Coronary artery (tissue), 2 donors: ENCODE results near the gene DUS1L.

Source experiments
- DNase-seq: peaks from one replicate; pipeline ENCODE4 v3.0.0-alpha.2; 2017; ENCODE audit warnings: low spot score
- H3K27ac ChIP-seq, 2 donors: fragments of 200-600 bp; sonication (generic); one replicate each; pipeline ENCODE4 v1.5.1; 2016 to 2019
- H3K4me3 ChIP-seq: fragments of 200-600 bp; sonication (generic); 2 replicates; pipeline ENCODE4 v1.5.1; 2016; ENCODE audit warnings: mild to moderate bottlenecking, moderate library complexity
- TF ChIP-seq, protein P1 (sequence below): fragments of 200-600 bp; sonication (generic); IDR thresholded peaks from one replicate; pipeline ENCODE4 v1.5.1; 2019; ENCODE audit warnings: antibody characterized with exemption

DUS1L gene

DNA sequence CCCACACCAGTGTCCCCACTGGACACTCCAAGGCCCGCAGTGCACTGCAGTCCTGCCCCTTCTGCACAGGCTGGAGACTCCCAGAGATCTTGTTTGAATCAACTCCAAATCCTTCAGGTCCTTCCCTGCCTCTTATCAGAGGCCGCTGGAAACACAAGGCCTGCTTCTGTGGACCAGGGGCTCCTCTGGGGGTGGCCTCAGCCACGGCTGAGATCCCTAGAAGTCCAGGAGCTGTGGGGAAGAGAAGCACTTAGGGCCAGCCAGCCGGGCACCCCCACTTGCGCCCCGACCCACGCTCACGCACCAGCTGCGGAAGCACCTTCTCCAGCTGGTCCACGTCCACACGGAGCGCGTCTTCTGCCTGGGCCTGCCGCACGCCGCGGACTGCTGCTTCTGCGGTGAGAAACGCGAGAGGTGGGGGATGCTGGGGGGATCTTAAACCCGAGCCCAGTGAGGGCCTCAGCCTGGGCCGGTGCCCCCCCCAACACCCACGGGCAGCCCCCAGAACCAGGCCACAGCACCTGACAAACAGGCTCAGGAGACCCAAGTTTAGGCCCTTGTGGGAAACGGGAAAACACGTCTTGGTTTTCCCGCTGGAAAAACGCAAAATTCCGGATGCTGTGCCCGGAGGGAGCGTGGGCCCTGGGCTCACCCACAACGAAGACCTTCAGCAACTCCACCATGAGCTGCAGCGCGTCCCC lies 46.5 kb downstream of the DUS1L start:
- DNase-seq: no peak
- Histone ChIP-seq H3K27ac (no peak overlapping the region), H3K4me3 (no peak overlapping the region)
- TF ChIP-seq, protein P1, sequence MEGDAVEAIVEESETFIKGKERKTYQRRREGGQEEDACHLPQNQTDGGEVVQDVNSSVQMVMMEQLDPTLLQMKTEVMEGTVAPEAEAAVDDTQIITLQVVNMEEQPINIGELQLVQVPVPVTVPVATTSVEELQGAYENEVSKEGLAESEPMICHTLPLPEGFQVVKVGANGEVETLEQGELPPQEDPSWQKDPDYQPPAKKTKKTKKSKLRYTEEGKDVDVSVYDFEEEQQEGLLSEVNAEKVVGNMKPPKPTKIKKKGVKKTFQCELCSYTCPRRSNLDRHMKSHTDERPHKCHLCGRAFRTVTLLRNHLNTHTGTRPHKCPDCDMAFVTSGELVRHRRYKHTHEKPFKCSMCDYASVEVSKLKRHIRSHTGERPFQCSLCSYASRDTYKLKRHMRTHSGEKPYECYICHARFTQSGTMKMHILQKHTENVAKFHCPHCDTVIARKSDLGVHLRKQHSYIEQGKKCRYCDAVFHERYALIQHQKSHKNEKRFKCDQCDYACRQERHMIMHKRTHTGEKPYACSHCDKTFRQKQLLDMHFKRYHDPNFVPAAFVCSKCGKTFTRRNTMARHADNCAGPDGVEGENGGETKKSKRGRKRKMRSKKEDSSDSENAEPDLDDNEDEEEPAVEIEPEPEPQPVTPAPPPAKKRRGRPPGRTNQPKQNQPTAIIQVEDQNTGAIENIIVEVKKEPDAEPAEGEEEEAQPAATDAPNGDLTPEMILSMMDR: no peak

DNA sequence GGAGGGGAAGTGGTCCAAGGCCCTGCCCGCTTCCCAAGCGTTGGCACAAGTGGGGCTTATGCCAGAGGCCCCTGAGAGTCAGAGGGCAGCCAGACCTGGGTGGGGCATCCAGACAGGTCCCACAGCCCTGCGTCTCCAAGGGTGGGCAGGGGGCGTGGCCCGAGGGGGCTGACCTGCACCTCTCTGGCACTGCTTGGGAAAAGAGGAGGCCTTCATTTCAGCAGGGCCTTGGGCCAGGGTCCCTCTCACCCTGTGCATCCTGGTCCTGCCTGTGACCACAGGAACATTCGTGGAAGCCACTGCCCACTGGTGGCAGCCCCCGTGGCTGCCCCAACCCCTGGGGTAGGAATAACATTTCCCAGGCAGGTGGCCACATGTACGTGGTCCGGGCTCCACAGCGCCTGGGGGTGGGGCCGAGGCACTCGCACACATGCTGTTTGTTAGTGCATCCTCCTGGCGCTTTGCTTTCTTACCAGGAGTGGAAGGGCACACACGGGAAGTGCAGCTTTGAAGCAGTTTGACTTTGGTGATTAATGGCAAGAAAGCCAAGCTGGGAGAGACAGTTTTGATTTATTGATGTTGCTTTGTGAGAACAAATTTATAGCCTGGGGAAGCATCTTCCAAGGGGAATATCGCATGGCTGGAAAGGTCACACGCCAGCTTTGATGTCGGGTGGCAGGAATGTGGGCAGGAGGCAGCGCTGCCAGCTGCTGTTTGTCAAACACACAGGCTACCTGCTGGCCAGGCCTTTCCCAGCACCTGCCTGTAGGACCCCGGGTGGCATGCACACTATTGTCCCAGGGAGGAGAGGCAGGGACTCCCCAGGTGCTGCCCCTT lies 47.2 kb downstream of the DUS1L start:
- TF ChIP-seq, protein P1: no peak

DNA sequence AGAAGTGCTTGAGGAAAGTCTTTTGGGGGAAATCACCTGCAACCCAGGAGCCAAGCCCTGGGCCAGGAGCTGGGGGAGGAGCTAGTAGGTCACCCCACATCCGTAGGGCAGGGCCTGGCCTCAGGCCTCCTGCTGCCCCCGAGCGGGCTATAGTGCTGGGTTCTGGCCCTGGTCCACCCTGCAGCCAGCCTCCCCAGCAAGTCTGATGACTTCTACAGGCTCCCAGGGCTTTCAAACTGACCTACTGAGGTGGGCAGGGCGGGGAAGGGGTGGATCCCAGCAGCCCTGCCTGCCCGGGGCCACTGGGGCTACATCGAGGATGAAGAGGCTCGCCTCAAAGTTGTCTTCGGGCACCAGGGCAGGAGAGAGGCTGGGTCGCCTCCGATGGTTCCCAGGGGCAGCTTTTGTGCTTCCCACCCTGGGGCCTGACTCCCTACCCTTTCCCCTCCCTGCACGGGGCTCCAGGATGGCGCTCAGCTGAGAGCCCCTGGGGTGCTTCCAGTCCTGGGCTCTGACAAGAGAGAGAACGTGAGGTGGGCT lies 47.9 kb downstream of the DUS1L start:
- Histone ChIP-seq H3K27ac (no peak overlapping the region), H3K4me3 (no peak overlapping the region)
- TF ChIP-seq, protein P1: no peak
- DNase-seq: no peak

More for the DNA sequence above, 47.2 kb downstream of the DUS1L start:
- DNase-seq: no peak
- Histone ChIP-seq H3K4me3 (no peak overlapping the region), H3K27ac (no peak overlapping the region)

DNA sequence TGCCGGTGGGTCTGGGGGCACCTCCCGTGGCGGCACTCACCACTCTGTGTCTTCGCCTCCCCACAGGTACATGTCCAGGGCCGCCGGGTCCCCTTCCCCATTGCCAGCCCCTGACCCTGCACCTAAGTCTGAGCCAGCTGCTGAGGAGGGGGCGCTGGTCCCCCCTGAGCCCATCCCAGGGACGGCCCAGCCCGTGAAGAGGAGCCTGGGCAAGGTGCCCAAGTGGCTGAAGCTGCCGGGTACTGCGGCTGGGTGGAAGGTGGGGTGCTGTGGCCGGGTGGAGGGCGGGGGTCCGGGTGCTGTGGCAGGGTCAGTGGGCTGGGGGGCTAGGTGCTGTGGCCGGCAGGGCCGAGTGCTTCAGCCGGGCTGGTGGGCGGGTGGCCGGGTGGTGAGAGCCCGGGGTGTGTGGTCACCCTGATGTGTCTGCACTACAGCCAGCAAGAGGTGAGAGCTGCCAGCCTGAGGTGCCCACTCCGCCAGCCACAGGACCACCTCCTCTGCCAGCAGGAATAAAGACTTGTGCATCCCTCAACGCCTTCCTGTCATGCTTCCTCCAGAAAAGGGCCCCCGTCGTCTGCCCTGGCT lies 48.6 kb downstream of the DUS1L start:
- TF ChIP-seq, protein P1: no peak
- DNase-seq: no peak
- Histone ChIP-seq H3K27ac (no peak overlapping the region), H3K4me3 (no peak overlapping the region)

DNA sequence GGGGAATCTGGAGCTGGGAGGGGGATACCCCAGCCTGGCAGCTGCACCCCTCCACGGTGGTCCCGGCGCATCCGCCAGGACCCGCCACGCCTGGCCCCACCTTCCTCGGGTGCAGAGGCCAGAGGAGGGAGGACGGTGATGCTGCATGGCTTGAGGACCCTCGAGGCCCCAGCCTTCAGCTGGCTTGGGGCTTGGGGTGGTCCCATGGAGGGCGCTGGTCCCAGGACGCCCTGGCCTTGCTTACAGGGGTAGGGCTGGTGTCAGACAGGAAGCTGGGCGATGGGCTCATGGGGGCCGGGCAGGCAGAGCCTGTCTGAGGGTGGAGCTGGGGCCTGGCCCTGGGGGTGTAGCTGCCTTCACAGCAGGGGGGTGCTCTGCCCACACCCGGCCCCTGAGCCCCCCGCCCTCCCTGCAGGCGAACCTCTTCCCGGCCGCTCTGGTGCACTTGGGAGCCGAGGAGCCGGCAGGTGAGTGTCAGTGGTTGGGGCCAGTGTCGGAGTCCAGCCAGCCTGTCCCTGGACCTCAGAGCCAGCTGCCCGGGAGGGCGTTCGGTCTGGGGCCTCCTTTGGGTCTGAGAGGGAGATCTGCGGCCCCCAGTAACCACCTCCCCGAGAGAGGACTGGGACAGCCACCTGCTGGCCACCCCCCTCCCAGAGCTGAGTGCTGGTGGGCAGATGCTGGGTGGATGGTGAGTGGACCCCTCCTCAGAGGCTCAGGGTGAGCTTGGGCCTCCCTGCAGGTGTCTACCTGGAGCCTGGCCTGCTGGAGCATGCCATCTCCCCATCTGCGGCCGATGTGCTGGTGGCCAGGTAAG lies 49.3 kb downstream of the DUS1L start:
- Histone ChIP-seq H3K4me3 (no peak overlapping the region), H3K27ac (no peak overlapping the region)
- DNase-seq: no peak
- TF ChIP-seq, protein P1: no peak

DNA sequence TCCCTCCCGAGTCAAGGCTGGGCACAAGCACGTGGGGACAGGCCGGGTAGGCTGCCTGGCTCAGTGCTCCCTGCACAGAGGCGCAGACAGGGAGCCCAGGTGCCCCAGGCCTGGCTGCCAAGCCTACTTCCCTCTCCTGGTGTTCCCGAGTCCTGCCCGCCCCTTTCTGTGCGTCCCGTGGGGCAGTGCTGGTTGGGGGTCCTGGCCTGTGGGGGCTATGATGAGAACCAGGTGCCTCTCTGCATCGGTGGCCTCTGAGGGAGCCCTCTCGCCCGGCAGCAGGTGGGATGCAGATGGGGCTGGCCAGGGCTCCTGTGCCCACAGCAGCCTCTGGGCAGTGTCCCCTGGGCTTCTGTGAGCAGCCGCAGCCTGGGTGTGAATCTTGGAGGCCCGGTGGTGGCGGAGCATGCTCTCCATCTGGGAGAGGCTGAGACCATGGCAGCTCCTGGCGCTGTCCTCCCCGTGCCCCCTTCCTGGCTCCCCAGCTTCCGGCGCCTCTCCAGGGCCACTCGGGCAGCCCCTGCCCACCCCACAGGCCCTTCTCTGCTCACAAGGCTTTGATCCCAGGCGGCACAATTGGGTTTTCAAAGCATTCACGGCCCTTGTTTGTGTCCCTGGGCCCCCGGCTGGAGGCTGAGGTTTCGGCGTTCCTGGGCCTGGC lies 50.2 kb downstream of the DUS1L start:
- Histone ChIP-seq H3K4me3 (no peak overlapping the region), H3K27ac (no peak overlapping the region)
- DNase-seq: no peak
- TF ChIP-seq, protein P1: no peak
